PC-9 (cell line): ENCODE measurements around the gene CNTNAP2. TPM values are rescaled to one million over a fixed set of nuclear protein-coding genes. Genes with fewer than 3 reads are reported as not detected.

Source experiments
- BruUV-seq: library from RNA; stranded (reverse); fragments of 400-500 nt; replicated peaks from 2 replicates; lab custom pipeline; 2021; lab: Mats Ljungman, UMichigan
- CTCF ChIA-PET: fragments of 300-600 bp; sonication (Branson Sonifier 250); formaldehyde crosslinking; loops from one replicate; lab custom pipeline; 2022; ENCODE audit warnings: antibody characterized with exemption; lab: Charles Lee
- POLR2A ChIA-PET: fragments of 300-600 bp; sonication (Branson Sonifier 250); formaldehyde crosslinking; loops from one replicate; lab custom pipeline; 2022; ENCODE audit warnings: antibody characterized with exemption; ENCODE audit not compliant: unreplicated experiment; lab: Charles Lee
- DNase-seq, 2 experiments: peaks; one replicate each; pipeline versions ENCODE4 v3.0.0 to v3.0.0-alpha.2; 2015 to 2022; ENCODE audit warnings: mixed read lengths in 1 of 2
- H2AFZ ChIP-seq: fragments of 200-600 bp; sonication (generic); 2 replicates; pipeline ENCODE4 v1.8.1; 2017; ENCODE audit warnings: antibody characterized with exemption
- H3F3A ChIP-seq: fragments of 200-600 bp; sonication (generic); 2 replicates; pipeline ENCODE4 v1.8.1; 2017; ENCODE audit warnings: antibody characterized with exemption, mild to moderate bottlenecking, low read depth; ENCODE audit not compliant: insufficient read depth
- H3K27ac ChIP-seq: fragments of 200-600 bp; sonication (generic); 2 replicates; pipeline ENCODE4 v1.6.1; 2016; ENCODE audit warnings: mixed run types
- H3K27me3 ChIP-seq: fragments of 200-600 bp; sonication (generic); 2 replicates; pipeline ENCODE4 v1.6.1; 2016; ENCODE audit warnings: low read depth, mixed run types; ENCODE audit not compliant: insufficient read depth
- H3K36me3 ChIP-seq: fragments of 200-600 bp; sonication (generic); 2 replicates; pipeline ENCODE4 v1.6.1; 2016; ENCODE audit warnings: low read depth, mixed run types
- H3K4me1 ChIP-seq: fragments of 200-600 bp; sonication (generic); replicated peaks from 2 replicates; pipeline ENCODE4 v1.6.1; 2016; ENCODE audit warnings: mixed run types; ENCODE audit not compliant: insufficient read depth
- H3K4me2 ChIP-seq: fragments of 200-600 bp; sonication (generic); 2 replicates; pipeline ENCODE4 v1.6.1; 2017; ENCODE audit warnings: mixed run types
- H3K4me3 ChIP-seq: fragments of 200-600 bp; sonication (generic); 2 replicates; pipeline ENCODE4 v1.6.1; 2016; ENCODE audit warnings: mixed run types
- H3K79me2 ChIP-seq: fragments of 200-600 bp; sonication (generic); 2 replicates; pipeline ENCODE4 v1.6.1; 2017; ENCODE audit warnings: low read depth, mixed run types
- H3K9me2 ChIP-seq: fragments of 200-600 bp; sonication (generic); 2 replicates; pipeline ENCODE4 v1.8.1; 2017; ENCODE audit warnings: mild to moderate bottlenecking; ENCODE audit not compliant: insufficient read depth
- H3K9me3 ChIP-seq: fragments of 200-600 bp; sonication (generic); 2 replicates; pipeline ENCODE4 v1.8.1; 2016; ENCODE audit warnings: low read depth; ENCODE audit not compliant: insufficient read depth
- H4K20me1 ChIP-seq: fragments of 200-600 bp; sonication (generic); 2 replicates; pipeline ENCODE4 v1.8.1; 2017; ENCODE audit not compliant: insufficient read depth
- CTCF ChIP-seq: fragments of 200-600 bp; sonication (generic); conservative IDR thresholded peaks from 2 replicates; pipeline ENCODE4 v1.6.1; 2017; ENCODE audit warnings: mixed run types, antibody characterized with exemption, mild to moderate bottlenecking, moderate library complexity
- EZH2 ChIP-seq: fragments of 200-600 bp; sonication (generic); IDR thresholded peaks from 2 replicates; pipeline ENCODE4 v1.8.0; 2017; ENCODE audit warnings: antibody characterized with exemption, low read depth
- intact Hi-C: fragments of 100-400 bp; cut with micrococcal nuclease; formaldehyde crosslinking; loops from one replicate; pipeline ENCODE4 v1.10.0; 2022; ENCODE audit not compliant: unreplicated experiment
- total RNA-seq: library from RNA; stranded (reverse); gene quantifications from 2 replicates; pipeline ENCODE4 v1.2.3, GENCODE V29; 2021

The CNTNAP2 gene
- total RNA-seq, 1 experiment from 2014 or later = not detected

- Histone ChIP-seq H3K36me3 (no peaks in the 10 kb centered on the region), H3K9me3 (no peaks in the 10 kb centered on the region), H3K4me1 (no peaks in the 10 kb centered on the region), H3K9me2 (no peaks in the 10 kb centered on the region), H3K4me2 (no peak overlapping the region), H3F3A (no peaks in the 10 kb centered on the region), H3K27me3 (0 out of 2 replicates have a peak, but pooled peaks cover 5% of the 10 kb centered on the region), H4K20me1 (no peaks in the 10 kb centered on the region), H3K4me3 (no peak overlapping the region), H2AFZ (no peak overlapping the region), H3K27ac (no peak overlapping the region), H3K79me2 (no peaks in the 10 kb centered on the region)
- no peak for DNase-seq
- ChIA-PET CTCF (no interaction called here), POLR2A (no interaction called here)
- BruUV-seq = no TSS peak
- no peak for TF ChIP-seq EZH2
- TF ChIP-seq CTCF = no peak
- intact Hi-C loops = no loop called here
Measured at GRCh38 chr7:147472556-147472955, 1356.0 kb downstream of the CNTNAP2 start.

GRCh38 chr7:147474862-147475261, 1358.3 kb downstream of the CNTNAP2 start:
- no peak overlapping the region for H3K4me3 ChIP-seq
- 0 out of 2 replicates have a peak, but pooled peaks cover 5% of the 10 kb centered on the region for H3K27me3 ChIP-seq
- no TSS peak for BruUV-seq
- H3F3A ChIP-seq = no peaks in the 10 kb centered on the region
- no peaks in the 10 kb centered on the region for H3K4me1 ChIP-seq
- no peaks in the 10 kb centered on the region for H4K20me1 ChIP-seq
- no peak overlapping the region for H3K27ac ChIP-seq
- TF ChIP-seq EZH2 = no peak
- TF ChIP-seq CTCF = no peak
- no peaks in the 10 kb centered on the region for H3K9me3 ChIP-seq
- ChIA-PET CTCF (no interaction called here), POLR2A (no interaction called here)
- H2AFZ ChIP-seq = no peak overlapping the region
- H3K4me2 ChIP-seq = no peak overlapping the region
- DNase-seq = no peak
- intact Hi-C loops = no loop called here
- no peaks in the 10 kb centered on the region for H3K9me2 ChIP-seq
- H3K79me2 ChIP-seq = no peaks in the 10 kb centered on the region
- no peaks in the 10 kb centered on the region for H3K36me3 ChIP-seq

- intact Hi-C loops = no loop called here
- H3F3A ChIP-seq = no peaks in the 10 kb centered on the region
- CTCF ChIA-PET = no interaction called here
Measured at GRCh38 chr7:147477526-147477925, 1360.9 kb downstream of the CNTNAP2 start.

More at GRCh38 chr7:147477526-147477925, 1360.9 kb downstream of the CNTNAP2 start:
- Histone ChIP-seq H3K4me1 (no peaks in the 10 kb centered on the region), H3K36me3 (no peaks in the 10 kb centered on the region), H3K79me2 (no peaks in the 10 kb centered on the region), H3K27ac (no peak overlapping the region), H3K4me2 (no peak overlapping the region), H2AFZ (no peak overlapping the region), H4K20me1 (no peaks in the 10 kb centered on the region), H3K4me3 (no peak overlapping the region), H3K9me2 (no peaks in the 10 kb centered on the region), H3K27me3 (0 out of 2 replicates have a peak, but pooled peaks cover 5% of the 10 kb centered on the region), H3K9me3 (no peaks in the 10 kb centered on the region)
- POLR2A ChIA-PET = no interaction called here
- no peak for TF ChIP-seq EZH2
- TF ChIP-seq CTCF = no peak
- no TSS peak for BruUV-seq
- no peak for DNase-seq
